ENCODE results near the gene MRFAP1L1. TPM values are rescaled to one million over a fixed set of nuclear protein-coding genes. Genes with fewer than 3 reads are reported as not detected.
A peak's percentile ranks its signal among the peaks of the same experiment; 100 is the strongest.
"Not testable (repeated sequence)": the region's sequence is repeated elsewhere in the genome, so short reads cannot be mapped to it uniquely, and the experiment has no call there.

MRFAP1L1 gene
- total RNA-seq, 2 donors from 2014 or later: 53.3 to 57.7 TPM

DNA sequence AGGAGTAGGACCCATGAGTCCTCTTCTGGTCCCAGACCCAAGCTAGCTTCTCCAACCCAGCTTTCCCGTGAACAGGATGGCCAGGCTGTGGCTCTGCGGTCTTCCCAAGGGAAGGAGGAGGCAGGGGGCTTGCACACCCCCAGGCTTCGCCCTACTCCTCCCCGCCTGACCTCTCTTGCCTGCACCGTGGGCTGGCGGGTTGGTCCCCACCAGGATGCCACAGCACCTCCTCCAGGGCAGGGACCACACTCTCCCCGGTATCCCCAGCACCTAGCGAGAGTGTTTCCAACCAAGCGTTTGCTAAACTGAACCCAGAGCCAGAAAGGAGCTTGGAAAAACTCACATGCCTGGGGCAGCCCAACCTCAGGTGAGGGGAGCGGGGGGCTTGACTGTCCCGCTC is 25.0 kb downstream of the MRFAP1L1 start:
- H3K4me1 Mint-ChIP-seq (ENCODE audit: low read depth): peaks cover 54% of the 10 kb centered on the region
- no peaks in the 10 kb centered on the region for H3K9me3 Mint-ChIP-seq
- no peak for ATAC-seq (replicated peaks in 1 of 2)

DNA sequence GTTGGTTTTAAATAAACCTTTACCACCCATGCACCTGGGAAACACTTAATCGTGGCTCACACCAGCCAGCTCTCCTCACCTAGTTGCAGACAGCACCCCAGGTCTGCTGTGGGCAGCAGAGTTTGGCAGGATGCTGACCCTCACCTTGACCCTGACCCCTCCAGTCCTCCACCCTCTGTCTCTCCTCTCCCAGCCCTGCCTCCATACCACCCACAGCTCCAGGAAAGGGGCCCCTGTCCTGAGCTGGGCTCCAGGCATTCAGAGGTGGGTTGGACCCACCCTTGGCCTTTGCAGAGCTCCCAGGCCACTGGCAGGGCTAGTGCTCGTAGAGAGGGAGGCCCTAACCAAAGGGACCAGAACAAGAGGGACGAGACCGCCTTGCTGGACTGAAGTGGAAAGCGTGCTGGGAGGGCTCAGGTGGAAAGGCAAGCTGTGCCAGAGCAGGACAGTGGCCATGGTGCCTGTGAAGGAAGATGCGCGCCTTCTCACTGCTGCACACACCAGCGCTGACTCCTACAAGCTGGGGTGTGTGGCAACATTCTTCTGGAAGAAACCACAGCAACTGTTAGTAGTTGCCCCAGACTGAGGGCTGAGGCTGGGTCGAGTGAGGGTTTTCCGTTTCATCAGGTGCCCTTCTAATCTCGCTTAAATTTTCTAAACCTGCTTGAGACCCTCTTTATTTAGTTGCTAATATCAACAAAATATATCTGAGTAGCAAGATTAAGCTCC is 26.6 kb downstream of the MRFAP1L1 start:
- H3K27ac Mint-ChIP-seq: no peak overlapping the region
- DNase-seq (no peak), ATAC-seq (replicated peaks in 1 of 2) (no peak)
- H3K27me3 Mint-ChIP-seq (ENCODE audit: low read depth): peaks cover 2% of the 10 kb centered on the region
- H3K4me3 Mint-ChIP-seq: no peak overlapping the region
- H3K36me3 Mint-ChIP-seq (ENCODE audit: insufficient read depth in 2 of 2): peaks cover 0 to 15% of the 10 kb centered on the region in 2 donors
- H3K9me3 Mint-ChIP-seq: peaks cover 0 to 3% of the 10 kb centered on the region in 2 donors
- H3K4me1 Mint-ChIP-seq (ENCODE audit: low read depth): peaks cover 44% of the 10 kb centered on the region

More for the DNA sequence above, 25.0 kb downstream of the MRFAP1L1 start:
- Mint-ChIP-seq H3K27ac (no peak overlapping the region), H3K4me3 (no peak overlapping the region), H3K27me3 (ENCODE audit: low read depth) (peaks cover 5% of the 10 kb centered on the region), H3K36me3 (ENCODE audit: insufficient read depth in 2 of 2) (peaks cover 0 to 8% of the 10 kb centered on the region in 2 donors)
- DNase-seq: no peak

DNA sequence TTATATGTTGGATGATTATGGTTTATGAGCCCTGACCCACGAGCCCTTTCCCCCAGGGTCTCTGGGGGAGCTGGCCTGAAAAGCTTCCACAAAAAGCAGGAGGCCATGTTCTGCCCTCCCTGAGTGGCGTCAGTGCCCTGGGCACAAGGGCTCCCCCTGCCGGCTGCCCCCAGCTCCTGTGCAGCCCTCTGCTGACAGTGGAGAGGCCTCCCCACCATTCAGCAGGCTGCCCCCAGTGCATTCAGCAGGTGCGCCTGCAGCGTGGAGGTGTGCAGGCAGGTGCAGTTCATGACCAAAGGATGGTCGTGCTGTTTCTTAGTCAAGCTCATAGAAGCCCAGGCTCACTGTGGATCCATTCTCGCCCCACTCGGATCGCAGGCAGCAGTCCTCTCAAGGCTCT is 28.5 kb downstream of the MRFAP1L1 start:
- ATAC-seq (replicated peaks in 1 of 2) (no peak), DNase-seq (no peak)
- H3K4me3 Mint-ChIP-seq: no peak overlapping the region
- H3K9me3 Mint-ChIP-seq: peaks cover 0 to 3% of the 10 kb centered on the region in 2 donors
- no peak overlapping the region for H3K27ac Mint-ChIP-seq
- H3K36me3 Mint-ChIP-seq (ENCODE audit: insufficient read depth in 2 of 2): peaks cover 5 to 21% of the 10 kb centered on the region in 2 donors
- H3K27me3 Mint-ChIP-seq (ENCODE audit: low read depth): no peaks in the 10 kb centered on the region
- H3K4me1 Mint-ChIP-seq (ENCODE audit: low read depth): peaks cover 45% of the 10 kb centered on the region

DNA sequence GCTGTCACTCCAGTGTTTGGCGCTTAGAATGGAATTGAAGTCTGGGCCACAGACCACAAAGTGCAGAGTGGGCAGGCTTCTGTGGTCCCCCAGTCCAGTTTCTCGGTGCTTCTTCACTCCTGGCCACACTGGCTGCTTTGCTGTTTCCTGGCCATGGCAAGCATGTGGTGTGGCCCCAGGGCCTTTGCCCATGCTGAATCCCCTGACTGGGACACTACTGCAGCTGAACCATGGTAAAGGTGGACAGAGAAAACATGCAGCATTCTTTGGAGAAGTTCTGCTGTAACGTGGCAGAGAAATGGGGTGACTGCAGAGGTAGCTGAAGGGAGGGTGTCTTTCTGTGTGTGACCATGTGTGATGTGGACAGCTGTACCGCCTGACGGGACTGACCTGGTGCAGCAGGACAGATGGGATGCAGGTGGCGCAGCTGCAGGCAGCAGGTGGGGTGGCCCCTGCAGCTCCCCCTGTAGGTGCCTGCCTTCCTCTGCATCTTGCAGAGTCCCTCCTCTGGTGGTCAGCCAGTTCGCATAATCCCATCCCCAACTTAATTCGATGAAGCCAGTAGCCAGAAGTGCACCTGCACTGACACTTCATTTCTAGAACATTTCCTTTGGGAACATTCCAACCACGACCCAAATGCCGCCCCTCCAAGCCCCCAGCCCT is 29.2 kb downstream of the MRFAP1L1 start:
- Mint-ChIP-seq H3K4me1 (ENCODE audit: low read depth) (peaks cover 48% of the 10 kb centered on the region), H3K27me3 (ENCODE audit: low read depth) (no peaks in the 10 kb centered on the region), H3K36me3 (ENCODE audit: insufficient read depth in 2 of 2) (peaks cover 9 to 27% of the 10 kb centered on the region in 2 donors), H3K27ac (peak overlapping the region; percentile 32), H3K9me3 (peaks cover 0 to 3% of the 10 kb centered on the region in 2 donors), H3K4me3 (no peak overlapping the region)
- ATAC-seq (replicated peaks in 1 of 2): no peak
- DNase-seq: no peak

DNA sequence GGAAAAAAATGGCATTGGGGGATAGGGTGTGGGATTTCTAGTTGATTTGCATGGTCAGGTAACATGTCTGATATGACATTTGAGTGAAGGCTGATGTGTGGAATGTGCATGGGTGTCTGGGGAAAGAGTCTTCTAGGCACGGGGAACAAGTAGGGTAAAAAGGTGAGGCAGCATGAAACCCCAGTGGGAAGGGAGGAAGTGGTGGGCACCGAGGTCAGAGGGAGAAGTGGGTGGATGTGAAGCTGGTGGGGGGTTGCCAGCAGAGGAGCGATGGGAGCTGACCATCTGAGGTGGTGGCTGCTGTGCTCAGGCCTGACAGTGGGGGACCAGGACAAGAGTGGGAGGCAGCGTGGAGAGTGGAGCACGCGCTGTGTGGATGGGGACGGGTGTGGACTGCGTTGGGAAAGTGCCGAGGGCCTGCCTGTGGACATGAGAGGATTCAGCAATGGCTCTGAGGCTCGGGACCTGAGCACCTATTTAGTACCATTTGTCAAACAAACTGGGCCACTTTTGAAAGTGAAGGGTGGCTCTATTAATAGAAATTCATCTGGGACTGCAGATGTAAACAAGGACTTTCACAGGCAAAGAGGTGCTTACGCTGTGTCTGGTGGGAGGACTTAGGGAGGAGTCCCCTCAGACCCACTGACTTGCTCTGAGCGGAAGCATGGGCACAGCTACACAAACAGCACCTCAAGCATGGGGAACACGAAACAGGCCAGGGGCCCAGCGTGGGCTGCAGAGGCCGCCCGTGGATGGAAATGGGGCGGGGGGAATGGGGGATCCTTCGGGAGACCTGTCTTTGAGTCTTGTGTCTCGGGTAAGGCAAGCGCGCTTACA is 32.7 kb downstream of the MRFAP1L1 start:
- Mint-ChIP-seq H3K9me3 (peaks cover 0 to 3% of the 10 kb centered on the region in 2 donors), H3K36me3 (ENCODE audit: insufficient read depth in 2 of 2) (peaks cover 18 to 37% of the 10 kb centered on the region in 2 donors), H3K27ac (peak overlapping the region; percentile 85), H3K4me3 (peak overlapping the region; percentile 79 to 80), H3K27me3 (ENCODE audit: low read depth) (no peaks in the 10 kb centered on the region), H3K4me1 (ENCODE audit: low read depth) (peaks cover 59% of the 10 kb centered on the region)
- ATAC-seq (replicated peaks in 1 of 2) (no peak), DNase-seq (no peak)

DNA sequence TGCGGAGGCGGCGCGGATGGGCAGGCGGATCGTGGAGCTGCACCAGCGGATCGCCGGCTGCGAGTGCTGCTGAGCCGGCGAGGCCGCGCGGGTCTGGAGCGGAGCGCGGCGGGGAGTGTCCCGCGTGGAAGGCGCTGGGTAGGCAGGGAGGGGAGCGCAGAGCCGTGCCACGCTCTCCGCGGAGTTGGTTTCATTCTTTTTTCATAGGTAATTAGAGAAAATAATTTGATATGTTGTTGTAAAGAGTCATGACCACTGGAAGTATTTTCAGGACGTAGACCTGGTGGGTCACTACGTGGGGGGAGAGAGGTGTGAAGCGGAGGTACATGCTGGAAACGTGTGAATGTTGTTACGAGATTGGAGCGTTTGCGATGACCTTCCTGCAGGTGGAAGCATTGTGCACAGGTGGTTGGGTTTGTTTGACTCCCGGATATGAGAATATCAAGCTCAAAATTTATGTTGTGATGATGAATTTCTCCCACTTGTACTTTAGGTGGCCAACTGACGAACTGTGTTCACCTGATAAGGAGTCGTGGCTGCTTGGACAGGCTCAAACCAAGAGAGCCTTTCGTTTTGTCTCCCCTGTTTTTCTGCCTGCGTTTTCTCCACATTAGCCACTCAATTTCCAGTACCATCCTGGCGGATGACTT is 35.0 kb downstream of the MRFAP1L1 start:
- DNase-seq (peak; percentile 66 to 74), ATAC-seq (replicated peaks in 1 of 2) (peak; percentile 39 to 52)
- Mint-ChIP-seq H3K27me3 (ENCODE audit: low read depth) (no peaks in the 10 kb centered on the region), H3K9me3 (peaks cover 0 to 3% of the 10 kb centered on the region in 2 donors), H3K27ac (peak overlapping the region; percentile 85), H3K4me3 (peak overlapping the region; percentile 79 to 80), H3K36me3 (ENCODE audit: insufficient read depth in 2 of 2) (peaks cover 18 to 29% of the 10 kb centered on the region in 2 donors), H3K4me1 (ENCODE audit: low read depth) (peaks cover 43% of the 10 kb centered on the region)

DNA sequence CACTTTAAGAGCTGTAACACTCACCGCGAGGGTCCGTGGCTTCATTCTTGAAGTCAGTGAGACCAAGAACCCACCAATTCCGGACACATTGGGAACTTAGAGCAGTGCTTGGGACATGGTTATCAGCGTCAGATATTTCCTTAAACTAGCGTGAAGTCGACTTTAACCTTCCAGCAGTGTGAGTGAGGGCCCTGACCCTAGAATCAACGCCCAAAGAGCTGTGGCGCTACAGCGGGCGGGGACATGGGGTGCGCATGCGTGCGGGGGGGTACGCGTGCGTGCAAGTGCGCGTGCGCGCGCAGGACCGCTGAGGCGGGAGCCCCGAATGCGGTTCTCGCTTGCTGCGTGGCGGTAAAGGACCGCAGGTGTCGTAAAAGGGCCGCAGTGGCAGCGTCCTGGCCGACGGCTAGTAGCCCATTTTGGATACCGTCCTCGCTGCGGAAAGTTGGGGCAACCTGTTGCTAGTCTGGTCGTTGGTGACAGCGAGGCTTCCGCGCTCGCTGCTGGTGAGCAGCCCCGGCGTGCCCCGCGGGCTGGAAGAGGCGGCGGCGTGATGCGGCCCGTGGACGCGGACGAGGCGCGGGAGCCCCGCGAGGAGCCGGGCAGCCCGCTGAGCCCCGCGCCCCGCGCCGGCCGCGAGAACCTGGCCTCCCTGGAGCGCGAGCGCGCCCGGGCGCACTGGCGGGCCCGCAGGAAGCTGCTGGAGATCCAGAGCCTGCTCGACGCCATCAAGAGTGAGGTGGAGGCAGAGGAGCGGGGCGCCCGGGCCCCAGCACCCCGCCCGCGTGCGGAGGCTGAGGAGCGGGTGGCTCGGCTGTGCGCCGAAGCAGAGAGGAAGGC is 35.8 kb downstream of the MRFAP1L1 start:
- Mint-ChIP-seq H3K36me3 (ENCODE audit: insufficient read depth in 2 of 2) (peaks cover 18 to 25% of the 10 kb centered on the region in 2 donors), H3K27ac (peak overlapping the region; percentile 95), H3K9me3 (no peaks in the 10 kb centered on the region), H3K27me3 (ENCODE audit: low read depth) (no peaks in the 10 kb centered on the region), H3K4me1 (ENCODE audit: low read depth) (peaks cover 41% of the 10 kb centered on the region), H3K4me3 (peak overlapping the region; percentile 79 to 80)
- DNase-seq (peak; percentile 94 to 96), ATAC-seq (replicated peaks in 1 of 2) (peak; percentile 76 to 80)

DNA sequence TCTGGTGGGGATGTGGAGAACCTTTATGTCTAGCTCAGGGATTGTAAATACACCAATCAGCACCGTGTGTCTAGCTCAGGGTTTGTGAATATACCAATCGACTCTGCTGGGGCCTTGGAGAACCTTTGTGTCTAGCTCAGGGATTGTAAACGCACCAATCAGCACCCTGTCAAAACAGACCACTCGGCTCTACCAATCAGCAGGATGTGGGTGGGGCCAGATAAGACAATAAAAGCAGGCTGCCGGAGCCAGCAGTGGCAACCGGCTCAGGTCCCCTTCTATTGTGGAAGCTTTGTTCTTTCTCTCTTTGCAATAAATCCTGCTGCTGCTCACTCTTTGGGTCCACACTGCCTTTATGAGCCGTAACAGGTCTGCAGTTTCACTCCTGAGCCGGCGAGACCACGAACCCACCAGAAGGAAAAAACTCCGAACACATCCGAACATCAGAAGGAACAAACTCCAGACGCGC is 36.4 kb downstream of the MRFAP1L1 start:
- H3K4me3 Mint-ChIP-seq: peak overlapping the region; percentile 79 to 80
- peak; percentile 12 to 23 for ATAC-seq (replicated peaks in 1 of 2)
- peaks cover 18 to 22% of the 10 kb centered on the region in 2 donors for H3K36me3 Mint-ChIP-seq (ENCODE audit: insufficient read depth in 2 of 2)
- peak overlapping the region; percentile 95 for H3K27ac Mint-ChIP-seq
- not testable (repeated sequence) for H3K27me3 Mint-ChIP-seq (ENCODE audit: low read depth); H3K9me3 Mint-ChIP-seq
- DNase-seq: peak; percentile 64 to 65
- peaks cover 37% of the 10 kb centered on the region for H3K4me1 Mint-ChIP-seq (ENCODE audit: low read depth)

DNA sequence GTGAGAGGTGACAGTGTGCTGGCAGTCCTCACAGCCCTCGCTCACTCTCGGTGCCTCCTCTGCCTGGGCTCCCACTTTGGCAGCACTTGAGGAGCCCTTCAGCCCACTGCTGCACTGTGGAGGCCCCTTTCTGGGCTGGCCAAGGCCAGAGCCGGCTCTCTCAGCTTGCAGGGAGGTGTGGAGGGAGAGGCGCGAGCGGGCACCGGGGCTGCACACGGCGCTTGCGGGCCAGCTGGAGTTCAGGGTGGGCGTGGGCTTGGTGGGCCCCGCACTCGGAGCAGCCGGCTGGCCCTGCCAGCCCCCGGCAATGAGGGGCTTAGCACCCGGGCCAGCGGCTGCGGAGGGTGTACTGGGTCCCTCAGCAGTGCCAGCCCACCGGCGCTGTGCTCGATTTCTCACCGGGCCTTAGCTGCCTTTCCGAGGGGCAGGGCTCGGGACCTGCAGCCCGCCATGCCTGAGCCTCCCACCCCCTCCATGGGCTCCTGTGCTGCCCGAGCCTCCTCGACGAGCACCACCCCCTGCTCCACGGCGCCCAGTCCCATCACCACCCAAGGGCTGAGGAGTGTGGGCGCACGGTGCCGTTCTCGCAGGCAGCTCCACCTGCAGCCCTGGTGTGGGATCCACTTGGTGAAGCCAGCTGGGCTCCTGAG is 37.0 kb downstream of the MRFAP1L1 start:
- H3K27ac Mint-ChIP-seq; DNase-seq; H3K27me3 Mint-ChIP-seq (ENCODE audit: low read depth); H3K9me3 Mint-ChIP-seq; ATAC-seq (replicated peaks in 1 of 2): not testable (repeated sequence)
- Mint-ChIP-seq H3K36me3 (ENCODE audit: insufficient read depth in 2 of 2) (peaks cover 18 to 22% of the 10 kb centered on the region in 2 donors), H3K4me3 (peak overlapping the region in 1 of 2 donors; percentile 80), H3K4me1 (ENCODE audit: low read depth) (peaks cover 35% of the 10 kb centered on the region)

DNA sequence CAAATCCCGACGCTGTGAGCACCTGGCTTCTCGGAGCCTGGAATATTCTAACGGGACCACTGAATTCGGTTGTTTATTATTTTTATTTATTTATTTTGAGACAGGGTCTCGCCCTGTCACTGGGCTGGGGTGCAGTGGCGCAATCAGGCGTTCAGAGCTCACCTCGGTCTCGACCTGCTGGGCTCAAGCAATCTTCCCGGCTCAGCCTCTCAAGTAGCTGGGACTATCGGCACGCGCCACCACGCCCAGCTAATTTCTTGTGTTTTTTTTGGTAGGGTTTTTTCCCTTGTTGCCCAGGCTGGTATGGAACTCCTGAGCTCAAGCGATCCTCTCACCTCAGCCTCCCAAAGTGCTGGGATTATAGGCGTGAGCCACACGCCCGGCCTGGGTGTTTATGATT is 37.5 kb downstream of the MRFAP1L1 start:
- peaks cover 30% of the 10 kb centered on the region for H3K4me1 Mint-ChIP-seq (ENCODE audit: low read depth)
- no peaks in the 10 kb centered on the region for H3K9me3 Mint-ChIP-seq
- H3K36me3 Mint-ChIP-seq (ENCODE audit: insufficient read depth in 2 of 2): peaks cover 17 to 22% of the 10 kb centered on the region in 2 donors
- no peak for DNase-seq
- no peak overlapping the region for H3K4me3 Mint-ChIP-seq
- H3K27me3 Mint-ChIP-seq (ENCODE audit: low read depth): no peaks in the 10 kb centered on the region
- H3K27ac Mint-ChIP-seq: no peak overlapping the region
- ATAC-seq (replicated peaks in 1 of 2): no peak

DNA sequence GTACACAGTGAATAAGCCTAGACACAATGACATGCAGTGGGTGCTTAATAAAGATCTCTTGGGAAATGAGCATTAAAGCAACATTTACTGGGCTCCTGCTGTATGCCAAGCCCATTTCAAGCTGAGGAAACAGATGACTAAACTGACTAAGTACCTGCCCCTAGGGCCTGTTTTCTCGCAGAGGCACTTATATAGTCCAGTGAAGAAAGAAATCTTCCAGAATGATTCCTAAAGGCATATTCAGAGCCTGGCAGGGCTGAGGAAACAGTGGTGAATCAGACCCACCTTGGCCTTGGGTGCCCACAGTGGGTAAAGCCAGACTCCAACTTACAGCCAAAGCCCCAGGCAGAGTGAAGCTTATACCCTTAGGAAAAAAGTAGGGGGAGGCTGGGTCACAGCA is 38.0 kb downstream of the MRFAP1L1 start:
- H3K27me3 Mint-ChIP-seq (ENCODE audit: low read depth): no peaks in the 10 kb centered on the region
- no peaks in the 10 kb centered on the region for H3K9me3 Mint-ChIP-seq
- no peak for ATAC-seq (replicated peaks in 1 of 2)
- no peak overlapping the region for H3K27ac Mint-ChIP-seq
- H3K4me3 Mint-ChIP-seq: no peak overlapping the region
- no peak for DNase-seq
- peaks cover 15 to 20% of the 10 kb centered on the region in 2 donors for H3K36me3 Mint-ChIP-seq (ENCODE audit: insufficient read depth in 2 of 2)
- peaks cover 25% of the 10 kb centered on the region for H3K4me1 Mint-ChIP-seq (ENCODE audit: low read depth)
